Esophagus mucosa (tissue), 1 donor: ENCODE measurements around the gene HOXB8. TPM values are rescaled to one million over a fixed set of nuclear protein-coding genes. Genes with fewer than 3 reads are reported as not detected.

ENCODE experiments used
- ATAC-seq: fragments of 200-7000 bp; cut with Tn5 transposase; one replicate; pipeline ENCODE4 v1.9.1; 2020
- total RNA-seq: library from RNA; stranded (reverse); gene quantifications from one replicate; pipeline ENCODE4 v1.2.4, GENCODE V29; 2023
- donor health status: DM: yes; HTN: yes; CAD: no.

HOXB8 gene
- total RNA-seq, 1 donor from 2014 or later, result not detected

DNA sequence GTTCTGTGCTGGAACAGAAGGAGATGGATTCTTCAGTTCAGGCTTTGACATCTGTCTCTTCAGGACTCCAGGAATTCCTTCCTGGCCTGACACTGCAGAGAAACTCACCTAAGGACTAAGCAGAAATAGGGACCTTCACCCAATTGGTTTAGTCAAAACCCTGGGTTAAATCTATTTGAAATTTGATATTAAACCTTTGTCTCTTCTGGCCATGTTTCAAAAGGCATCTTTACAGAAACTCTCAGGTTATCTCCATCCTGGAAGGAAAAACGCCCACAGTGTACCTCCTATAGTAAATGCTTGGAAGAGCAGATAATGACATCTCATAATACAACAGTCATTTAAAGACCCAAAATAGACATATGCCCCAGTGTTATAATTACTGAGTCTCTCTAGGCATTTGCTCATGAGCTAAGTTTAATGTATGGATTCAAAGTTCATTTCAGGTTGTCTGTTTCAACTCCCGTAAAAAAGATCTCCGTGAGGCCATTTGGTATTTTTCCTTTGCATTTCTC, 31.3 kb downstream of the HOXB8 start:
- ATAC-seq, result no peak

DNA sequence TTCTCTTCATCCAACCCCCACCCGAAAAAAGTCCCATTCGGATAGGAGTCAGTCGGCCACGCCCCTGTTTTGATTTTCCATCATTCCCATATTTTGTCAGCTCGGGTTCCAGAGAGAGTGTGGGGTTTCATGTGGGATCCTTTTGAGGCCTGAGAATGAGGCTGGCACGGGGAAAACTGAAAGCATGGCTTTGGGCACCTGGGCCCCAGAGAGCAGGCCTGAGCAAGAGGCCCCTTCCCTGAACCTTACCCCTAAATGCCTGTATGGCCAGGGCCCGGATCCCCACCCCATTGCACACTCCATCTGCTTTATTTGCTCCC, 32.4 kb downstream of the HOXB8 start:
- no peak for ATAC-seq

DNA sequence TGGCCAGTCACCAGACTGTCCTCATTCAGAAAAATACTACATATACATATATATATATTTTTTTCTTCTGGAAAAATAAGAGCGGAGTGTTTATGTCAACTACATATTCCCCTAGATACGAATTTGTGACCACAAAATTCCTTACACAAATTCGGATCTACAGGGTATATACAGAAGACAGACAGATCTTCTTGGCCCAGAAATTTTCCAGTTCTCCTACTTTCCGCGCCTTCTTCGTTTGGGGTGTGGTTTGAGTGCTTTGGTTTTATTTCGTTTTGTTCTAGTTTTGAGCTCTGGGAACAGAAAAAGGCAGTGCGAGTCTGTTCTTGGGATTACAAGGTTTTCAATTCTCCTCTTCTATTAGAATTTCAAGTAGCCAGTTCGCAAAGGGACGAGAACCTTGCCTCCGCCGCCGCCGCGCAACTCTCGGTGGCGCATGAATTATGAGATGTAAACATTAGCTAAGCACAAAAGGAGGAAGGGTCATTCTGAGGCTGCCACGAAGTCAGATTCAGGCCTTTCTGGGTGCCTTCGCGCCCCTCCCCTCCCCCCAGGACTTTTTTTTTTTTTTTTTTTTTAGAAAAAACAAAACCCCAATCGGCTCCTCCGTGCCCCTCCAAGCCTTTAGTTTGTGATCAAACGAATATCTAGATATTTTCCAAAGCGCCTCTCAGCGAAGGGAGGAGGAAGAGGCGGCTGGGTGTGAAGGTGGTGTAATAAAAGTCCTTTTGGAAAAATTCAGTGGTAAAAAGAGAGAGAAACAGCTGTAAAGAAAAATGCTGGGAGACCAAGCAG, 35.1 kb downstream of the HOXB8 start:
- ATAC-seq, result no peak

DNA sequence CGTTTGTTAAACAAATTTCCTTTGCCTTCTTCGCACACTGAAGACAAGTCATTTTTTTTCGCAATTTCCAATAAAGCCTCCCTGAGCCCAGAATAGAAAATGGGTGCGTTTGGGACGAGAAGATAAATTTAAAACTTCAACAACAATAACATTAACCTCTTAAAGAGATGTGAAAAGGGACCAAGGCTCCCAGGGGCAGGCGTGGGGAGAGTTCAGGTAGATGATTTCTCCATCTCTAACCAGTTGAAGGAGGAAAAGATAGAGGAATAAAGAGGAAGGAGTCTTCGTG, 35.7 kb downstream of the HOXB8 start:
- no peak for ATAC-seq

DNA sequence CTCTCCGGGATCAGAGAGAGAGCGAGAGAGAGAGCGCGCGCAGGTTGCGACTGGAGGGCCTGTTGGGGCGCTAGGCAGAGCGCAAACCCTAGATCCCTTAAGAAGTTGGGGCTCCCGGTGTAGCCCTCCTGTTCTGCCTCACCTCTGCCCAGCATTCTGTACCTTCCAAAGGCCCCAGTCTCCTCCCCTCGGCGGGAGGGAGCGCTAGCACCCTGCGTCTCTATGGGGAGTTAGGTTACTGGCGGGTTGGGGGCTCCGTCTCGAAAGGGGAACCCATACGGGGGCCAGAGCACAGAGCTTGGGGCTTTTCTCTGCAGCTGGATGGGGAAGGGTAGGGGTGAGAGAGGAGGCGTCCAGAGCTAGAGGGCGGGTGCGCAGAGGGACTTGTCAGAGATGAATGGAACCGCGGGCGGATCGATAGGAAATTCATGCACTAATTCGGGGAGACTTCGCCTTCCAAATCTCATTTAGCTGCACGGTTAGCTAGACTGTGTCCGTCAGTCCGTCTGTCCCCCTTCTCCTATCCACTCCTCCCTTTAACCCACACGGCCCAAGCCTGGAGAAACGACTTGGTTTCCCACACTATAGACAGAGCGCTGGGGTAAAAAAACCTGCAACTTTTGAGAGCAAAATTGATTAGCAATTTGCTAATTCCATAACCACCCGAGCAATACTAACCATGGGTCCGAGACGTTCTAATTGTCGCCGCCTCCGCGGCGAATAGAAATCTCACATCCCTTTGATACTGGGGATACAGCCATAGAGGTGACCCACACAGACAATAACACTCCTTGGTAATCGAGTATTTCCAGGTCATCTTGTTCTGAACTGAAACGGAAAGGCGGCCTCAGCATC, 36.2 kb downstream of the HOXB8 start:
- ATAC-seq, result peak; percentile 29

- peak; percentile 20 for ATAC-seq
These were observed 37.0 kb downstream of the HOXB8 start, which contains the start of gene HOXB4 for GRCh38 chr17:48577946-48578615. Gene HOXB4, minus strand, starts transcription at chr17:48578350. Its CDS starts 31 bp downstream, at chr17:48578319.

GRCh38 chr17:48577330-48577945, 37.7 kb downstream of the HOXB8 start:
- peak; percentile 4 for ATAC-seq

- ATAC-seq, result peak; percentile 20
These were observed 38.4 kb downstream of the HOXB8 start for GRCh38 chr17:48576479-48577309.

DNA sequence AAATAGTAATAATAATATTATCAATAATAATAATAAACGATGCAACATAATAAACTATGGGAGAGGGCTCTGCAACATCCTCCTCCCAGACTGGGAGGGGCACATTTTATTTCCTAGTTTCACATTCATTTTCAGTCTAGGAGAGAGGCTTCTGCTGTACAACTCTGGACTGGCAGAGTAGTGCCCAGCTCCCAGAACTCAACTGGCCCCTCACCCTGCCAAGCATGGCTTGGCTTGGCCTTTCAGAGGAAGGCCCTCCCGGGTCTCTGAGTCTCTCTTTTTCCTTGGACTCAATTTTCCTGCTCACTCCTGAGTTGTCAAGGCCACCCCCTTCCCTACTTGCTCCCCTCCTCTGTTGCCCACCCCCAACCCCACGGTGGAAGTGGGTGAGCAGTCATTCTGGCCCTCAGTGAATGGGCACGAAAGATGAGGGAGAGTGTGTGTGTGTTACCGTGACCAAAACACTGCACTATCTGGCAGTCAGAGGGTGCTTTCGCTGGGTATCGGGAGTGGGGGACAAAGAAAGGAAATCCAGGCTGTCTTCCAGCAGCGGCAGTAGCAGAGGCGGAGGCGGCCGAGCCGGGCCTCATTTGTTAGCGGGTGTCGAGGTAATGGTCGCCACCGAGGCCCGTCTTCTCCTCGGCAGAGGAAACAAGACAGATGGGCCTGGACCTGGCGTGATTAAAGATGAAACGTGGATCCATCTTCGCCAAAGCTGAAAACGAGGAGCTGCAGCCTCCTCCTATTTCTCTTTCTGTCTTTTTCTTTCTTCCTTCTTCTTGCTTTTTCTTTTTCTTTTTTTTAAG, 39.2 kb downstream of the HOXB8 start:
- no peak for ATAC-seq

GRCh38 chr17:48575066-48575582, 40.0 kb downstream of the HOXB8 start:
- no peak for ATAC-seq

DNA sequence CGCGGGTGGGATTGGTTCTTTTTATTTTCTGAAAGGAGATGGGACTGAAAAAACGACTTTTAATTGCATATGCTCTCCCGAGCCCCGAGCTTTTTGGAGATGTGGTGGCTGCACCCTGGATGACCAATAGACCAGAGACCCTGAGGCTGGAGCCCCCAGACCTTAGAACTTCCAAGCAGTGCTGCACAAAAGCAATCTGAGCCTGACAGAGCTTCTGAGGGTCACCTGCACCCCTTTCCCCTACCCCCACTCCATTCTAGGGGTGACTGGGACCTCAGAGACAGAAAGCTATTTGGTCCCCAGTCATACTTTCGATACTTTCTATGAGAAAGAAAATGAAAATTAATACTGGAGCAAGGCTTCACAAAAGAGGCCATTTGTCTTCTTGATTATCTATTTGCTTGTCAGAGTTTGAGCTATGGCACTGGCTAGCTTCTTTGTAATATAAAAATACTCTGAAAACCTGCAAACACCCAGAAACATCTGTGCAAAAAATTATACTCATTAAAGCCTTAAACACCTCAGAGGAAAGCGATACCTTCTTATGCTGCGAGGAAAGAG, 40.5 kb downstream of the HOXB8 start:
- ATAC-seq, result no peak

DNA sequence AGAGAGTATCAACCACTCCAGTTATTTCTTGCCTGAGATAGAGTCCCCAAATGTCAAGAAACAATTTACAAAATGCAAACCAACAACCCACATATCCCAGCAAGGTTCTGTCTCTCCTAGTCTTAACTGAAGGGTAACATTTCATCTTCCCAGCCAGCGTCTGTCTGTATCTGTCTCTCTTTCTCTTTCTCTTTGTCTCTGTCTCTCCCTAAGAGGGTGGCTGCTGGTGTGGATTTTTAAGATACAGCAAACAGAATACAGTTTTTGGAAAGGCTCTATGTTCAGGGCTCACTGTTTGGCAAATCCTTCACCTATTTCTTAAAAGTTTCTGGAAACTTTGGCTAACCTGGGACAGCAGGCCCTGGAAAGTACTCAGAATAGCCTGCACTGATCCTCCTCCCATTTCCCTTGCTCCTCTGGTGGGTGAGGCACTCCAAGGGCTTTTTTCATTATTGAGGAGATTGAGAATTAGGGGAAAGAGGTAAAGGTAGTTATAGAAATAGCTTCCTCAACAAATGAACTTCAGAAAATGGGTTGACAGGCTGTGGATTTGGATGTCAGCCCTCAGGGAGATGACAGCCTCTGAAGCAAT, 43.2 kb downstream of the HOXB8 start:
- no peak for ATAC-seq

DNA sequence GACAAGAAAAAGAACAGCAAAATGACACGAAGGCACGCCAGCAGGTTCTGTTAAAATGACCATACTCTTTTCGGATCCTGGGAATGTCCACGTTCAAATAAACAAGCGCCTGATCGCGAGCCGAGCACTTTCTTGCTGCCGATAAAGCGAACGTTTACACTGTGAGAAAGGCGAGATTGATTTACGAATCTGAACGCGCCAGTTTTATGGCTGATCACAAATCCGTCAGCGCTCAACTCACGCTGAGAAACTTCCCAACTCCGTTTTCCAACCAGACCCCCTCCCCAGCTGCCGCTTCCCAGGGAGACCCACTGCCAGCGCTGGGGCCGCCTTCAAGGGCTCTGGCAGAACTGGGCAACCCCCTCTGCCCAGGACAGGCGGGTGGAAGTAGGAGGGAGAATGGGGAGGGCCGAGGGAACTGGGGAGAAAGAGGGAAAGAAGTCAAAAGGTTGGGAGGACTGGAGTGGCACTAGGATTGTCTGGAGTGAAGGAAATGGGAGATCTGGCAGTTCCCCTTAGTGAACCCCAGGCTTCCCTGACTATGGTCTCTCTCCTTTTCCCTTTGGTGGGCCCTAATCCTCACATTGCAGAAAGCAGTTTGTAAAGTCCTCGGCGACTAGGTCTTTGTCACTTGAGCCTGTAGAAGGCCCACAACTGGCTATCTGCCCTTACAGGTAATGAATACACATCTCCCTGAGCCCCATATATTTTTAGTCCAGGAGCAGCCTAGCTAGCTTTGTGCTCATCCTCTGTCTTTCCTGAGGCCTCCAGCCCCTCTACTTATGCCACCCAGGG, 43.9 kb downstream of the HOXB8 start:
- no peak for ATAC-seq

GRCh38 chr17:48570325-48571023, 44.6 kb downstream of the HOXB8 start:
- no peak for ATAC-seq

GRCh38 chr17:48569674-48570324, 45.3 kb downstream of the HOXB8 start:
- no peak for ATAC-seq

GRCh38 chr17:48569240-48569582, 45.9 kb downstream of the HOXB8 start:
- ATAC-seq, result no peak

DNA sequence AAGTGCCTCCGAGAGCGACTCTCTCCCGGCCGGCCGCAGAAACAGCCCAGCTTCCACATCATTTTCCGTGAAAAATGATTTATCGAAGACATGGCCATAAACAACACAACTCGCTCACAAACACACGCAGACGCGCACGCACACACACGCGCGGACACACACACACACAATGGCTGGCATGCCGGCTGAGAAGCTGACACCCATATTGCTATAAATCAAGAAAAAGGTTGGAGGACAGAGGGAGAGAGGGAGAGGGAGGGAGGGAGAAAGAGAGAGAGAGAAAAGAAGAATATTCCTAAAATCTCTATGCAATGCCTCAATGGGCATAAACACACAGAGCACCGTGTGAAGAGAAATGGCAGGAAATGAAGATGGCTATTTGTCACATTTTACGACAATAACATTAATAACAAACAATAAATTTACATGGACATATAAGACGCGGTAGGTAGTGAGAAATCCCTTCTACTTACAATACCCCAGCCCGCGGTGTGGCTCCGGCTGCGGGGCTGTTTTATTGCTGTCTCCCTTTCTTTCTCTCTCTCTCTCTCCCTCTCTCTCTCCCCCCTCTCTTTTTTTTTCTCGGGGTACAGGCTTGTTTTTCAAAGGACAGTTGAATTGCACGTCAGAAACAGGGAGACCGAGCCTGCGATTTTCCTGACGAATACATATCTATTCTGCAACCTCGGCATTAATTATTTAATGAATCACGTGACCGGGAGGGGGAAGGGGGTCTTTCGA, 46.4 kb downstream of the HOXB8 start:
- ATAC-seq, result no peak
